H1 (cell line): ENCODE measurements around the gene ATCAY. TPM values are rescaled to one million over a fixed set of nuclear protein-coding genes. Genes with fewer than 3 reads are reported as not detected.

ENCODE experiments used
- CTCF ChIA-PET: fragments of 300-600 bp; sonication (Branson Sonifier 250); formaldehyde crosslinking; loops from one replicate; lab custom pipeline; 2021; ENCODE audit not compliant: partially characterized antibody; lab: Charles Lee
- POLR2A ChIA-PET: fragments of 300-600 bp; sonication (Branson Sonifier 250); formaldehyde crosslinking; loops from one replicate; lab custom pipeline; 2021; ENCODE audit warnings: inconsistent platforms; ENCODE audit not compliant: partially characterized antibody; lab: Charles Lee
- DNase-seq, 2 experiments: peaks; one replicate each; pipeline versions ENCODE4 v3.0.0 to v3.0.0-alpha.2; 2010 to 2022; ENCODE audit warnings: low spot score in 2 of 2, low read depth in 1 of 2, mixed read lengths in 1 of 2
- FAIRE-seq: peaks from 2 replicates; lab custom pipeline; 2011; peaks lifted over from hg19 to GRCh38; lab: Jason Lieb, UNC
- H2AFZ ChIP-seq: 2 replicates; pipeline ENCODE4 v1.8.1; 2012; ENCODE audit warnings: low read length, inconsistent platforms
- H2AK5ac ChIP-seq: 2 replicates; pipeline ENCODE4 v1.6.1; 2013; ENCODE audit warnings: low read depth, low read length
- H2BK120ac ChIP-seq: replicated peaks from 2 replicates; pipeline ENCODE3; 2013; ENCODE audit warnings: low read depth, low read length, inconsistent platforms
- H2BK12ac ChIP-seq: 2 replicates; pipeline ENCODE4 v1.6.1; 2013; ENCODE audit warnings: low read depth, low read length
- H2BK15ac ChIP-seq: 2 replicates; pipeline ENCODE4 v1.6.1; 2013; ENCODE audit warnings: low read length
- H2BK20ac ChIP-seq: 2 replicates; pipeline ENCODE4 v1.6.1; 2013; ENCODE audit warnings: low read length
- H2BK5ac ChIP-seq: 2 replicates; pipeline ENCODE4 v1.6.1; 2013; ENCODE audit warnings: low read depth, low read length
- H3K14ac ChIP-seq: 2 replicates; pipeline ENCODE4 v1.6.1; 2013; ENCODE audit warnings: inconsistent platforms; ENCODE audit not compliant: insufficient read length
- H3K18ac ChIP-seq: 2 replicates; pipeline ENCODE4 v1.6.1; 2013; ENCODE audit warnings: low read length; ENCODE audit errors: extremely low read depth
- H3K23ac ChIP-seq: 2 replicates; pipeline ENCODE4 v1.6.1; 2013; ENCODE audit warnings: inconsistent platforms; ENCODE audit not compliant: insufficient read length
- H3K23me2 ChIP-seq: 2 replicates; pipeline ENCODE4 v1.6.1; 2013; ENCODE audit warnings: low read depth, low read length
- H3K27ac ChIP-seq: 2 replicates; pipeline ENCODE4 v1.6.1; 2011; ENCODE audit warnings: low read depth, low read length, inconsistent platforms
- H3K27me3 ChIP-seq, 4 experiments: replicated peaks in 1 of 4; 1 replicate in 1 of 4; 2 replicates in 3 of 4; pipeline versions ENCODE4 v1.6.1 to v1.8.1; 2011 to 2013; ENCODE audit warnings: low read length in 3 of 4, mild to moderate bottlenecking in 3 of 4, inconsistent platforms in 2 of 4, mixed read lengths in 2 of 4, moderate library complexity in 1 of 4; ENCODE audit not compliant: control insufficient read depth in 3 of 4, insufficient read depth in 3 of 4; ENCODE audit errors: extremely low read depth in 1 of 4
- H3K36me3 ChIP-seq, 4 experiments: 2 replicates each; pipeline versions ENCODE4 v1.6.1 to v1.8.1; 2011 to 2013; ENCODE audit warnings: mild to moderate bottlenecking in 4 of 4, low read length in 3 of 4, moderate library complexity in 2 of 4, control low read depth in 1 of 4, inconsistent platforms in 1 of 4; ENCODE audit not compliant: insufficient read depth in 4 of 4, control insufficient read depth in 2 of 4
- H3K4ac ChIP-seq: replicated peaks from 2 replicates; pipeline ENCODE3; 2013; ENCODE audit warnings: low read length, low read depth, mixed read lengths, inconsistent platforms; ENCODE audit not compliant: insufficient read length
- H3K4me1 ChIP-seq, 4 experiments: replicated peaks in 1 of 4; 1 replicate in 1 of 4; 2 replicates in 3 of 4; pipeline versions ENCODE4 v1.6.1 to v1.8.1; 2011 to 2013; ENCODE audit warnings: low read length in 3 of 4, inconsistent platforms in 2 of 4, mixed read lengths in 1 of 4; ENCODE audit not compliant: insufficient read depth in 4 of 4, control insufficient read depth in 3 of 4
- H3K4me2 ChIP-seq, 2 experiments: 2 replicates each; pipeline versions ENCODE4 v1.6.1 to v1.8.1; 2011 to 2013; ENCODE audit warnings: low read depth in 2 of 2, low read length in 2 of 2, control low read depth in 1 of 2, inconsistent platforms in 1 of 2, mild to moderate bottlenecking in 1 of 2; ENCODE audit not compliant: insufficient read depth in 1 of 2
- H3K4me3 ChIP-seq, 4 experiments: fragments of 200-600, 300-600 bp in 1 of 4; sonication (generic), shearing (Covaris generic), sonication (Bioruptor Twin) in 1 of 4; 2 replicates each; pipeline versions ENCODE4 v1.5.1 to v1.8.1; 2011 to 2016; ENCODE audit warnings: low read length in 4 of 4, low read depth in 3 of 4, control low read depth in 2 of 4, inconsistent platforms in 2 of 4, mild to moderate bottlenecking in 2 of 4, mixed read lengths in 1 of 4, moderate library complexity in 1 of 4; ENCODE audit not compliant: insufficient read depth in 2 of 4; ENCODE audit errors: extremely low read depth in 1 of 4
- H3K56ac ChIP-seq: replicated peaks from 2 replicates; pipeline ENCODE3; 2013; ENCODE audit warnings: low read depth, mild to moderate bottlenecking, mixed read lengths, low read length, inconsistent platforms; ENCODE audit not compliant: insufficient read length
- H3K79me1 ChIP-seq: 2 replicates; pipeline ENCODE4 v1.6.1; 2013; ENCODE audit warnings: low read depth, low read length, control low read depth
- H3K79me2 ChIP-seq, 2 experiments: 2 replicates each; pipeline versions ENCODE4 v1.6.1 to v1.8.1; 2012 to 2013; ENCODE audit warnings: low read length in 2 of 2, mild to moderate bottlenecking in 2 of 2, inconsistent platforms in 1 of 2; ENCODE audit not compliant: insufficient read depth in 2 of 2, control insufficient read depth in 1 of 2
- H3K9ac ChIP-seq, 4 experiments: replicated peaks in 1 of 4; 1 replicate in 1 of 4; 2 replicates in 3 of 4; pipeline versions ENCODE4 v1.6.1 to v1.8.1; 2011 to 2013; ENCODE audit warnings: low read depth in 3 of 4, low read length in 3 of 4, control low read depth in 2 of 4, mild to moderate bottlenecking in 2 of 4, moderate library complexity in 2 of 4, inconsistent platforms in 1 of 4; ENCODE audit errors: extremely low read depth in 1 of 4
- H3K9me3 ChIP-seq, 2 experiments: 2 replicates each; pipeline versions ENCODE4 v1.6.1 to v1.8.1; 2012 to 2013; ENCODE audit warnings: mild to moderate bottlenecking in 2 of 2, moderate library complexity in 2 of 2, control low read depth in 1 of 2, inconsistent platforms in 1 of 2, low read depth in 1 of 2, low read length in 1 of 2, mixed read lengths in 1 of 2; ENCODE audit not compliant: insufficient read depth in 2 of 2
- H4K20me1 ChIP-seq, 2 experiments: replicated peaks in 1 of 2; 2 replicates each; pipeline versions ENCODE3 to v1.8.1; 2011 to 2013; ENCODE audit warnings: inconsistent platforms in 2 of 2, low read length in 2 of 2, mild to moderate bottlenecking in 1 of 2; ENCODE audit not compliant: insufficient read depth in 2 of 2, control insufficient read depth in 1 of 2
- H4K5ac ChIP-seq: 2 replicates; pipeline ENCODE4 v1.6.1; 2013; ENCODE audit warnings: low read length, low read depth, mixed read lengths, inconsistent platforms; ENCODE audit not compliant: insufficient read length
- H4K8ac ChIP-seq: 2 replicates; pipeline ENCODE4 v1.8.0; 2013; ENCODE audit warnings: mild to moderate bottlenecking, moderate library complexity, low read length, inconsistent platforms; ENCODE audit not compliant: insufficient read depth; ENCODE audit errors: extremely low read depth
- H4K91ac ChIP-seq: replicated peaks from 2 replicates; pipeline ENCODE3; 2013; ENCODE audit warnings: low read length, mixed read lengths, inconsistent platforms; ENCODE audit not compliant: insufficient read length
- FOSL1 ChIP-seq: IDR thresholded peaks from 2 replicates; pipeline ENCODE4 v1.6.1; 2011; ENCODE audit warnings: mild to moderate bottlenecking, low read depth, low read length, moderate library complexity; ENCODE audit not compliant: insufficient read depth
- MAFK ChIP-seq: IDR thresholded peaks from 2 replicates; pipeline ENCODE4 v1.6.1; 2012; ENCODE audit warnings: low read depth, mild to moderate bottlenecking, improper control_type of control experiment, low read length
- SAP30 ChIP-seq: fragments of 300-600 bp; sonication (generic); IDR thresholded peaks from 2 replicates; pipeline ENCODE4 v1.7.1; 2012; ENCODE audit warnings: low read length, moderate library complexity, mild to moderate bottlenecking, inconsistent platforms; ENCODE audit not compliant: insufficient read depth, insufficient replicate concordance
- TAF1 ChIP-seq: IDR thresholded peaks from 2 replicates; pipeline ENCODE4 v1.6.1; 2011; ENCODE audit warnings: mild to moderate bottlenecking, low read depth, low read length
- TAF7 ChIP-seq: optimal IDR thresholded peaks from 2 replicates; pipeline ENCODE3; 2011; ENCODE audit warnings: low read depth, mild to moderate bottlenecking, inconsistent platforms, low read length, moderate library complexity, borderline replicate concordance
- WGBS, 2 experiments: shearing (Covaris generic) in 1 of 2; methylation state at CpG; one replicate each; pipeline versions ENCODE4 v1.1.6 to v1.1.7; 2013 to 2015; ENCODE audit warnings: low lambda C conversion rate in 2 of 2, mixed read lengths in 2 of 2, inconsistent platforms in 1 of 2, low coverage in 1 of 2, missing lambda C conversion rate in 1 of 2; ENCODE audit not compliant: insufficient replicate concordance in 2 of 2, insufficient coverage in 1 of 2, insufficient read length in 1 of 2; ENCODE audit errors: extremely low coverage in 1 of 2, missing lambda C conversion rate in 1 of 2; 5-methylcytosine and 5-hydroxymethylcytosine counted together
- polyA plus RNA-seq, 7 experiments: library from polyadenylated mRNA; depleted of rRNA in 3 of 7; stranded (reverse) in 5 of 7; unstranded in 2 of 7; fragments of >200 nt in 5 of 7; fragments of 200-250 nt in 2 of 7; gene quantifications; 1 replicate in 5 of 7; 2 replicates in 1 of 7; 4 replicates in 1 of 7; pipeline versions ENCODE4 v1.2.1 to v1.2.3, GENCODE V29; 2011 to 2013; ENCODE audit warnings: missing spikeins in 2 of 7, mixed read lengths in 2 of 7
- total RNA-seq: library from RNA; stranded (reverse); fragmentation: NEBNext Ultra II Directional; extraction: Animal tissue kit (Norgen Biotek cat#: 25700); gene quantifications from 2 replicates; pipeline ENCODE4 v1.2.1, GENCODE V29; 2021
- TF ChIP-seq, protein P1 (sequence below): IDR thresholded peaks from 2 replicates; pipeline ENCODE4 v1.6.1; 2011; ENCODE audit warnings: low read depth, mild to moderate bottlenecking, low read length; ENCODE audit not compliant: insufficient read depth
- TF ChIP-seq, protein P2 (sequence below): IDR thresholded peaks from 2 replicates; pipeline ENCODE4 v1.6.1; 2012; ENCODE audit warnings: inconsistent platforms
- TF ChIP-seq, protein P3 (sequence below): IDR thresholded peaks from 2 replicates; pipeline ENCODE4 v1.6.1; 2012; ENCODE audit warnings: low read length, inconsistent platforms

Gene ATCAY
- total and polyA plus RNA-seq, 2 of the 8 experiments (the other 6 are each of a cell fraction or from before 2014, with no cell fraction given) = 24.4 to 33.8 TPM

- TF ChIP-seq, protein P1, sequence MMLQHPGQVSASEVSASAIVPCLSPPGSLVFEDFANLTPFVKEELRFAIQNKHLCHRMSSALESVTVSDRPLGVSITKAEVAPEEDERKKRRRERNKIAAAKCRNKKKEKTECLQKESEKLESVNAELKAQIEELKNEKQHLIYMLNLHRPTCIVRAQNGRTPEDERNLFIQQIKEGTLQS = no peak
- TF ChIP-seq TAF7 = no peak
- TF ChIP-seq TAF1 = no peak
- no peak for TF ChIP-seq SAP30
- no peak for TF ChIP-seq FOSL1
- TF ChIP-seq, protein P2, sequence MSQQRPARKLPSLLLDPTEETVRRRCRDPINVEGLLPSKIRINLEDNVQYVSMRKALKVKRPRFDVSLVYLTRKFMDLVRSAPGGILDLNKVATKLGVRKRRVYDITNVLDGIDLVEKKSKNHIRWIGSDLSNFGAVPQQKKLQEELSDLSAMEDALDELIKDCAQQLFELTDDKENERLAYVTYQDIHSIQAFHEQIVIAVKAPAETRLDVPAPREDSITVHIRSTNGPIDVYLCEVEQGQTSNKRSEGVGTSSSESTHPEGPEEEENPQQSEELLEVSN = no peak
- TF ChIP-seq, protein P3, sequence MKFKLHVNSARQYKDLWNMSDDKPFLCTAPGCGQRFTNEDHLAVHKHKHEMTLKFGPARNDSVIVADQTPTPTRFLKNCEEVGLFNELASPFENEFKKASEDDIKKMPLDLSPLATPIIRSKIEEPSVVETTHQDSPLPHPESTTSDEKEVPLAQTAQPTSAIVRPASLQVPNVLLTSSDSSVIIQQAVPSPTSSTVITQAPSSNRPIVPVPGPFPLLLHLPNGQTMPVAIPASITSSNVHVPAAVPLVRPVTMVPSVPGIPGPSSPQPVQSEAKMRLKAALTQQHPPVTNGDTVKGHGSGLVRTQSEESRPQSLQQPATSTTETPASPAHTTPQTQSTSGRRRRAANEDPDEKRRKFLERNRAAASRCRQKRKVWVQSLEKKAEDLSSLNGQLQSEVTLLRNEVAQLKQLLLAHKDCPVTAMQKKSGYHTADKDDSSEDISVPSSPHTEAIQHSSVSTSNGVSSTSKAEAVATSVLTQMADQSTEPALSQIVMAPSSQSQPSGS = no peak
- no peak for TF ChIP-seq MAFK
- no peak overlapping the region for H4K5ac ChIP-seq
- no peak overlapping the region for H2AFZ ChIP-seq
- no peak overlapping the region for H2BK120ac ChIP-seq
- no peaks in the 10 kb centered on the region for H3K79me2 ChIP-seq
- no peak overlapping the region for H3K9ac ChIP-seq
- H4K8ac ChIP-seq = no peak overlapping the region
- H3K4me2 ChIP-seq = no peak overlapping the region
- H3K4ac ChIP-seq = no peak overlapping the region
- H2BK12ac ChIP-seq = no peak overlapping the region
- H2BK5ac ChIP-seq = no peak overlapping the region
- no peak overlapping the region for H2BK15ac ChIP-seq
- peaks cover 3 to 22% (median 11%) of the 10 kb centered on the region in 4 experiments; a peak in 7 of 8 replicates for H3K36me3 ChIP-seq
- H2BK20ac ChIP-seq = no peak overlapping the region
- H4K20me1 ChIP-seq = no peaks in the 10 kb centered on the region
- H3K14ac ChIP-seq = no peak overlapping the region
- H3K23me2 ChIP-seq = no peaks in the 10 kb centered on the region
- H4K91ac ChIP-seq = no peak overlapping the region
- no peak overlapping the region for H3K4me3 ChIP-seq
- no peak overlapping the region for H3K23ac ChIP-seq
- CTCF ChIA-PET = no interaction called here
- H3K9me3 ChIP-seq = peaks cover 7% of the 10 kb centered on the region in 2 experiments; a peak in 3 of 4 replicates
- DNase-seq = no peak
- H3K56ac ChIP-seq = no peak overlapping the region
- no peaks in the 10 kb centered on the region for H3K4me1 ChIP-seq
- FAIRE-seq = no peak
- 93% methylated on average over 15 of the region's 15 CpGs; no CpG with 5 or more reads in 1 of the 2 experiments for WGBS, 2 experiments
- H3K27me3 ChIP-seq = no peaks in the 10 kb centered on the region
- H2AK5ac ChIP-seq = no peak overlapping the region
- no peak overlapping the region for H3K18ac ChIP-seq
- no peak overlapping the region for H3K27ac ChIP-seq
- 0 out of 2 replicates have a peak, but pooled peaks cover 2% of the 10 kb centered on the region for H3K79me1 ChIP-seq
- POLR2A ChIA-PET = interaction anchor here (1.0 kb wide), 1 partner anchor 83 kb away, joined by 3 read pairs; the partner anchor contains the start of gene EEF2
Observed at GRCh38 chr19:3902317-3902973, 22.0 kb downstream of the ATCAY start.
